Daoy (cell line): ENCODE data around the gene WDR38. TPM values are rescaled to one million over a fixed set of nuclear protein-coding genes. Genes with fewer than 3 reads are reported as not detected.

Experiments
- DNase-seq: peaks from one replicate; pipeline ENCODE4 v3.0.0-alpha.2; 2015; ENCODE audit warnings: low read depth
- total RNA-seq: library from RNA; depleted of rRNA; stranded (reverse); fragments of >200 nt; shearing (Covaris generic); gene quantifications from 2 replicates; pipeline ENCODE4 v1.2.3, GENCODE V29; 2014; rRNA removed

Gene WDR38
- total RNA-seq, 1 experiment from 2014 or later, result not detected

DNA sequence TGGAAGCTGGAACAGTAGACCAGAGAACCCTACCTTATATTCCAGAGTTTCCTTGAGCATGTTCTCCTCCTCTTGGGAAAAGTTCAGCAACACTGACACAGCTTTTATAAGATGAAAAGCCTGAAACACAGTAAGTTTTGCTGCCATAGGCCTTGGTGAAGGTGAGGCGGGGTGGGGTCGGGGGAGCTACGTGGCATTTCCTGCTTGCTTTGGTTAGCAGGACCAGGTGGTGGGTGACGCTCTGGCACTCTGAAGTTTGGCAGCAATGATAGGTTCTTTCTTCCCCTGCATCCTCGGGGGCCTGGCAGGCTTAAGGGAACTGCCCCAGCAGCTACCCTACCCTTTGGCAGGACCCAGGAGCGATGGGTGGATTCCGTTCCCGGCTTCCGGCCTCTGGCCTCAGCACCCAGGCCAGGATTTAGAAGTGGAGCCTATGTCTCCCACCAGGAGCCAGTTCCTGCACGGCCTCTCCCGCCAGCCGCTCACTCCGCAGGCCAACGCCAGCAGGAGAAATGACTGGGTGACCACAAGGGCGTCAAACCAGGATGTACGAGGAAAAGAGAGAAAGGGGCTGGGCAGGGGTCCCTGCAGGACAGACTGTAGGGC lies 28.0 kb downstream of the WDR38 start:
- no peak for DNase-seq

DNA sequence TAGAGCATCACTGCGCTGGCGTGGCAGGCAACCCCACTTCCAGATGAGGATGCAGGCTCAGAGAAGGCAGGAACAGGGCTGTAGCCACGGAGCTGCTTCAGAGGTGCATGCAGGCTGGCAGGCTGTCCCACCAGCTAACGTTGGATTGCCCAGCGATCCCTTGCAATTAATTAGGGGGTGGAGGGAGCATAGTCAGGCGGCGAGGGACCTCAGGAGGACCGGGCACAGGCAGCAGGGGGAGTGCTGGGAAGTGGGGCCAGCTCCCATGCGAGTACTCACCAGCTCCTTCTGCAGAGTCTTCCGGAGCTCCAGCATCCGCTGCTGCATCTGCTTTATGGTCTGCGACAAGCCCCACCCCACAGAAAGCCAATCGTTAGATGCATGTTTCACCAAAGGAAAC lies 29.0 kb downstream of the WDR38 start:
- DNase-seq, result no peak

DNA sequence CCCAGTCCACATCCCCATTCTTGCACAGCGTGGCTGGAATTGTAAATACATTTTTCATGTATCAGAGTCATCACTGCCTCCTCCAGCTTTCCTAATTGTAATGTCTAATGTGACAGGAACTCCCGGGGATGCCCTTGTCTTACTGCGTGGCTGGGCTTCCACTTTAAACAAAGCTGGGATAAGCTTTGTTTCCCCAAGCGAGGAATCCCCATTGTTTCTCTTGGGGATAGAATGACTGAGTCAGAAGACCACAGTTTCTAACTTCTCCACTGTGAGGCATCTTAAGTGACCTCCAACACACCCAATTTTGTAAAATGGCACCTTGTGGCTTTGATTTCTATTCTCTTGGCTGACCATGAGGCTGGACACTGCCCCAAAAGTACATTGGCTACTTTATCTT lies 31.1 kb downstream of the WDR38 start:
- DNase-seq, result no peak

DNA sequence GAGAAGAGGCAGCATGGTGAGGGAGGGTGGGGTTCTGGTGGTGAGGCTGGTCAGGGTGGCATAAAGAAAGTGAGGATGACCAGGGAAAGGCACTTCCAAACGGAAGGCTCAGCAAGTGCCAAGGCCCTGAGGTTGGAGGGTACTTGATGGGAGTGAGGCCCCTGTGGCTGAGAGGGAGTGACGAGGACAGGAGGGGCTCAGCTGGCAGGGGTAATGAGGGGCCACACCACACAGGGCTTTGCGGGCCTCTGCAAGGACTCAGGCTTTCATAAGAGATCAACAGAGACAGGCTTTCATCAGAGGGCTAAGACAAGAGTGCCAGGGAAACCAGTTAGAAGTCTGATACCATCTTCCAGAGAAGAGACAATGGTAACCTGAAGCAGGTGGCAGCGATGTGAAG lies 32.3 kb downstream of the WDR38 start:
- no peak for DNase-seq

DNA sequence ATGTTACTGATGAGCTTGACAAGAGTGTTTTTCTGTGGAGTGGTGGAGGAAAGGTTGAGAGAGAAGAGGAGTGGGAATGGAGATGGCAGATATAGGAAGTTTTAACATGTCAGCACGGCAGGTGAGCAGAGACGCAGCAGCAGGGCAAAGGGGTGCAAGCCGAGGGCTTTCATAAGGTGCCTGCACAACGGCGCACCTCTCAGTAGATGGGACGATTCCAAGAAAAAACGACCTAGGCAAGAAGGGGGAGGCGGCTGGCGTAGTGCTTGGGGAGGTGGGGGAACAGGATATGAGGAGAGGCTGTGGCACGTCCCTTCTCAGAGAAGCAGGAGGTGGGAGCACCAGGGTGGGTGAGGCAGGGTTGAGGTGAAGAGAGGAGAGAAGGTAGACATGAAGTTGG lies 33.2 kb downstream of the WDR38 start:
- DNase-seq, result no peak

DNA sequence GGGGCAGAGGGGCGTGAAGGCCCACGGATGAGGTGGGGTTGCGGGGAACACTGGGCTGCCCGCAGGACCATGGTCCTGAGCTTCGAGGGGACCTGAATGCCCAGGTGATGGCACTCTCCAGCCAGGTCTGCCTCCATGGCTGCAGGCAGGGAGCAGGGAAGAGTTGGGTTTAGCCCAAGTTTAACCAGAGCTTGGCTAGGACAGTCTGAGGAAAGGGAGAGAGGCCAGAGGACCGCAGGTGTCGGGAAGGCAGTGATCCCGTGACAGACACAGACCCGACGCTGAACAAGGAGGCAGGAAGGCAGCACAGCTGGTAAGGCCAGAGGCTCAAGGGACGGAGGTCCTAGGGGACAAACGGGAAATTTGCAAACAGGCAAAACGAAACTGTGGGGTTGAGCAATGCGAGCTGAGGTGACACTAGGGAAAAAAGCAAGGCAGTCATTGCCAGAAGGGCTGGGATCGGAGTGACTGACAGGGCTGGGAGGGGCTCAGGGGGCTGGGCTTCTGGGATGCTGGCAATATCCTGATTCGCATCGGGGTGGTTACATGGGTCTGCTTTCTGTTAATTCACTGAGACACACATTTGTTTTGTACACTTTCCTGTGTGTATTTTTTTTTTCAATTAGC lies 33.7 kb downstream of the WDR38 start:
- DNase-seq, result no peak

DNA sequence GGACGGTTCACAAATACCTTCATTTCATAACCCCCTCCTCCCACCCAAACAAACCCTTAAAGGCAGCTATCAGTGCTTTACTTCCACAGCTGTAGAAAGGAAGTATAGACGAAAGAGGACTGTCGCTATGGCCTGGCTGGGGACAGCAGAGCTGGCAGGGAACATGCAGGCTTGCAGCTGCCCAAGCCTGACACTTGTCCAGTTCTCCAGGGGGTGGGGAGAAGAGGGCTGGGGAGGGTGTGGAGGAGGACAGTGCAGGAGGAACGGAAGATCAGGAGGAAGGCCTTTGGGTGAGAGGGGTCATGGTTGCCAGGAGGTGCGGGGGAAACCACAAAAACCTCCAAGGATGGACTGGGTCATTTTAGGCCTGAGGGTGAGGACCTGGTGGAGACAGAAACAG lies 34.6 kb downstream of the WDR38 start:
- DNase-seq, result no peak

DNA sequence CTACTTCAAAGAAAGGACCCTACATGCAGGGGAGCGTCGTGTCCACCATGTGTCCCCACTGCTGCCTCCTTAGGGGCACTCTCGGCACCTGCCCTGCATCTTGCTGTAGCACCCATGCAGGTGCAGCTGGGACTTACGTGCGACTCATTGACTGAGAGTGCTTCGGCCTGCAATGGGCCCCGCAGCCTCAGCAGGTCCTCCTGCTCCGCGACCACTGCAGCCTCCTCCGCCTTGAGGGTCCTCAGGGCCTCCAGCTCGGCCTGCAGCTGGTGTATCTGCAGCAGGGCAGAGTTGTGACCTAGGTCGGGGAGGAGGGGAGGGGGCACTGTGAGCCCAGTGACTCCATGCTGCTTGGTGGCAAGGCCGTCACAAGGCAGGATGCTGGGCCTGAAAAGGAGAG lies 35.7 kb downstream of the WDR38 start:
- DNase-seq, result no peak

DNA sequence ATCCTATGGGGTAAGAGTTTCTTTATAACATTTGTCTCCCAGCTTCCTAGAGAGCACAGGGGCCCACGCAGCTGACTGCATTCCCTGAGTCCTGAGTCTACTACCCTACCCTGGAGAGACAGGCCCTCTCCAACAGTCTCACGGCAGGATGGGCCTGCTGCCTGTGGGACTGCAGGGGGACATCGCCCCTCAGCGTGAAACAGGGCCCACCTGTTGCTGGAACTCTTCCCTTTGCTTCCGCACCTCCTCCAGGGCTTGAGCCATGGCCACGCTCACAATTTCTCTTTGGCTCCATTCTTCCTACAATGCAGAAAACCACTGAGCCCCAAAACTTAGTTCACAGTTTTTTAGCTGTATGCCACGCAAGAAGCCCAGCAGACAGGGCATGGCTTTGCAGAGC lies 36.9 kb downstream of the WDR38 start:
- DNase-seq, result no peak

DNA sequence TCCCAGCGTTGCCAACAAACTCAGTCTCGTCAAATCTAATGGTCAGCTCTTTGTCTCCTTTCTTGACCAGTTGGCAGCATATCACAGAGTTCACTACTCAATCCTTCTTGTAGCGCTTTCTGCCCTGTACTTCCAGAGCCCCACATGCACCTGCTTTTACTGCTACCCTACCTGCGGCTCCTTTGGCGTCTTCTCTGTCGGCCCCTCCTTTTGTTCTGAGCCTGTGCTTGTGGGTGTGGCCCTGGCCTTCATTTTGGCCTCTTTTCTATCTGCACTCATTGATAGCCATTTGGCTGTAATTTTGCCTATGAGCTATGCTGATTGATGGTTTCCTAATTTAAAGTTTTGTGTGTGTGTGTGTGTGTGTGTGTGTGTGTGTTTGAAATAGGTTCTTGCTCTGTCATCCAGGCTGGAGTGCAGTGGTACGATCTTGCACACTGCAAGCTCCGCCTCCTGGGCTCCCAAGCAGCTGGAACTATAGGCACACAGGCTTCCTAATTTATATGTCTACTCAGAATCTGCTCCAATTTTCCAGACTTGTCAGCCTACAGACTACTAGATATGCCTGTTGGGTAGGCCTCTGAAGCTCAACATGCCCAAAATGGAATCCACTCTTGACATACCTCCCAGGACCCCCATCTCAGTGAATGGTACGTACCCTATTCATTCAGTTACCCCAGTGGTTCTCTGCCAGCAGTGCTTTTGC lies 40.9 kb downstream of the WDR38 start:
- DNase-seq, result no peak

DNA sequence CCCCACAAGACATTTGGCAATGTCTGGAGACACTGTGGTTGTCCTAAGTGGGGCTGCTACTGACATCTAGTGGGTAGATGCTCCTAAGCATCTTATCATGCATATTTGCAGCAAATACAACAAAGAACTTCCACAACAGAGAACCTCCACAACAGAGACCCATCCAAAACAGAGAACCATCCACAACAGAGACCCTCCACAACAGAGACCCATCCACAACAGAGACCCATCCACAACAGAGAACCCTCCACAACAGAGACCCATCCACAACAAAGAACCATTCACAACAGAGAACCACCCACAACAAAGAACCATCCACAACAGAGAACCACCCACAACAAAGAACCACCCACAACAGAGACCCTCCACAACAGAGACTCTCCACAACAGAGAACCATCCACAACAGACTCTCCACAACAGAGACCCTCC lies 41.5 kb downstream of the WDR38 start:
- DNase-seq, result no peak

DNA sequence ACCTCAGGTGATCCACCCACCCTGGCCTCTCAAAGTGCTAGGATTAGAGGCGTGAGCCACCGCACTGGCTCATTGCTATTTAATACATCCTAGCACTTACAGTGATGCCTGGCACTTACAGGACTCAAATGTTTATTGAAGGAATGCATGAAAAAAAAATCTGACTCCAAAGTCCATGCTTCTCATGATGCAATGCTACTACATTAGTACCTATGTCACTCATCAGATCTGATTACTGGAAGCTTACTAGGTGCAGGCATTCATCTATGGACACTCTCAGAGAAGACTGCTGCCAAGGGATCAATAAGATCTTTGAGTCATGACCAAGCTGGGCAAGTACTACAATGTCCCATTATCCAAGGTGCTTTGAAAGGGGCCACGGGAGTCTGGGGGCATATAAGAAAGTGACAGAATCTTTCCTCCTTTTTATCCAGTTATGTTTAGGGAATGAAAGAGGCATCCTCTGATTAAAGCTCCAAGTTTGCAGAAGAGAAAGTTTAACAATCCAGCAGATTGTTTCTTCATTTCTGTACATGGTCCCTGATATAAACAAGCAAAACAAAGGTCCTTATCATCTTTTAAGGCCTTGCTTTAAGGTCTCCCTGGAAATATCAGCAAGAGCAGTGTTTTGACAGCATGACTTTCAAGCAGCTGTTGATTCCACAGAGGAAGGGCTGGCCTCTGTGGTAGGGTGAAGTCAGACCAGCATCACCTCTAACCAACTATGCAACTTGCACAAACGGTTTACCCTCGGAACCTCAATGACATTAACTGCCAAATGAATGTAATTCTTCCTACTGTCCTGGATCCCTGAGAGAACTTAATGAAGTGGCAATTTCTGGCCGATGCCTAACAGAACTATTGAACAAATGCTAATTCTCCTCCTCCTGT lies 44.6 kb downstream of the WDR38 start:
- no peak for DNase-seq

DNA sequence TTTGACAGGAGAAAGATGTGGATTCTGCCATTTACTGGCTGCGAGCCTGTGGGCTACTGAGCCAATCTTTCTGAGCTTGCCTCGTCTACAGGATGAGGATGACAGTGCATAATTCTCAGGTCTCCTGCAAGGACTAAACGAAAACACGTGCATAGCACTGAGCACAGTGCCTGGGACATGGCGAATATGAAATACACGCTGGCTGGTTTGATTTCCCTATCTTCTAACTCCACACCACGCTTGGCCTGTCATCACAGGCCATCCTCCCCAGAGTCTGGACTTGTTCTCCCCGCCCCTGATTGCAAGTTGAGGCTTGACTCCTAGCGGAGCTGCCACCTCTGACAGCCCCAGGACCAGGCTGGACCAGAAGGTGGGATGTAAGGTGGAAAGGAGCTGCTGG lies 46.6 kb downstream of the WDR38 start:
- DNase-seq, result no peak

DNA sequence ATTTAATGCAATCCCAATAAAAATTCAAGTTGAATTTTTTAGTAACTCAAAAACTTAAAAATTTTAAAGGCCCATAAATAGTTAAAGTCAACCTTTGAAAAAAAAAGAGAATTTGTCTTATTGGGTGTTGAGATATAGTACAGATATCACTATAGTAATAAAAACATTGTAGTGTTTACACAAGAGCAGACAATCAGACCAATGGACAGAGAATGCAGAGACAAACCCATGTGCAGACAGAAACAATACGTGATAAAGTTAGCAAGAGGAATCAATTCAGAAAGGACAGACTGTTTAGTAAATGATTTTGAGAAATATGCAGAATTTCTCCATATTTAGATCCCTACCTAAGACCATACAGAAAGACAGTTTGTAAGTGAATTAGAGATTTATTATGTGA lies 53.7 kb downstream of the WDR38 start:
- no peak for DNase-seq

Other genes with a start within 250 kb of the WDR38 start
- gene NR6A1, start 82.1 kb upstream of the WDR38 start, total RNA-seq, result 1.3 and 5.1 TPM in 2 replicates
- gene OLFML2A, start 76.3 kb upstream of the WDR38 start, total RNA-seq, result 3.9 and 5.7 TPM in 2 replicates
- 4,733 and 5,328 TPM in 2 replicates for gene RPL35, start 8.5 kb downstream of the WDR38 start, total RNA-seq
- gene ARPC5L, start 8.7 kb downstream of the WDR38 start, total RNA-seq, result 52.8 and 81.8 TPM in 2 replicates
- gene GOLGA1, start 87.6 kb downstream of the WDR38 start, total RNA-seq, result 17.2 and 23.2 TPM in 2 replicates